Panc1 (cell line): ENCODE results near the gene HEATR9.

Source experiments
- POLR2AphosphoS5 ChIP-seq: IDR thresholded peaks from 2 replicates; pipeline ENCODE4 v1.6.1; 2012; ENCODE audit warnings: mild to moderate bottlenecking, low read depth, low read length, moderate library complexity
- SIN3A ChIP-seq: IDR thresholded peaks from 2 replicates; pipeline ENCODE4 v1.6.1; 2012; ENCODE audit warnings: low read depth, mild to moderate bottlenecking, low read length, moderate library complexity, borderline replicate concordance; ENCODE audit not compliant: insufficient read depth
- TF ChIP-seq, protein P1 (sequence below): fragments of 450-650 bp; IDR thresholded peaks from 2 replicates; pipeline ENCODE4 v1.5.1; 2017; ENCODE audit warnings: mild to moderate bottlenecking
- TF ChIP-seq, protein P2 (sequence below), 2 experiments: IDR thresholded peaks; 2 replicates each; pipeline ENCODE4 v1.6.1; 2011 to 2012; ENCODE audit warnings: low read depth in 2 of 2, control low read depth in 1 of 2, low read length in 1 of 2, mild to moderate bottlenecking in 1 of 2, moderate library complexity in 1 of 2; ENCODE audit not compliant: insufficient read depth in 1 of 2

DNA sequence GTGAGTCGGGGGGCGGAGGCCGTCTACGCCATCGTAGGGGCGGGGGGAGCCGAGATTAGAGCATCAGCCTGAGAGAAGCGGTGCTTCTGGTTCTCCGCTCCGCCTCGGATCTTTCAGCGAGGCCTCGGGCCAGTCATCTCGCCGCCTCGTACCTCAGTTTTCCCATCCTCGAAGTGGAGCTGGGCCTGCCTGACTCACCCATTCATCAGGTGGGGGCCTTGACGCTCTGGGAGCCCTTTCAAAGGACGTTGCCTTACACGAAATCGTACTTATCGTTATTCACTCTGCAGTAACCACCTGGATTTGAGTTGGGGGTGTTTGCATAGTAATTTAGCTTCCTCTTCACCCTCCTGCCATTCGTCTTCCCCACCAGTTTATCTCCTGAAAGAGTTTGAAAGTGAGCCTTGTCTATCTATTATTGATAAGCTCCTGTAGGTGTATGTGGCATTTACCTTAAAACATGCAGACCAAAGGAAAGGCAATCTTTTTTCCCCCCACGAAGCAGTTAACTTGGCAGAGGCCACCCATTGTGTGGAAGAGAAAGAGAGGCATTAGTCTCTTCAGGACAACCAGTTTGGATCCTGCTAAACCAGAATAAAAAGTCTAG lies 58.7 kb downstream of the HEATR9 start:
- TF ChIP-seq, protein P1, sequence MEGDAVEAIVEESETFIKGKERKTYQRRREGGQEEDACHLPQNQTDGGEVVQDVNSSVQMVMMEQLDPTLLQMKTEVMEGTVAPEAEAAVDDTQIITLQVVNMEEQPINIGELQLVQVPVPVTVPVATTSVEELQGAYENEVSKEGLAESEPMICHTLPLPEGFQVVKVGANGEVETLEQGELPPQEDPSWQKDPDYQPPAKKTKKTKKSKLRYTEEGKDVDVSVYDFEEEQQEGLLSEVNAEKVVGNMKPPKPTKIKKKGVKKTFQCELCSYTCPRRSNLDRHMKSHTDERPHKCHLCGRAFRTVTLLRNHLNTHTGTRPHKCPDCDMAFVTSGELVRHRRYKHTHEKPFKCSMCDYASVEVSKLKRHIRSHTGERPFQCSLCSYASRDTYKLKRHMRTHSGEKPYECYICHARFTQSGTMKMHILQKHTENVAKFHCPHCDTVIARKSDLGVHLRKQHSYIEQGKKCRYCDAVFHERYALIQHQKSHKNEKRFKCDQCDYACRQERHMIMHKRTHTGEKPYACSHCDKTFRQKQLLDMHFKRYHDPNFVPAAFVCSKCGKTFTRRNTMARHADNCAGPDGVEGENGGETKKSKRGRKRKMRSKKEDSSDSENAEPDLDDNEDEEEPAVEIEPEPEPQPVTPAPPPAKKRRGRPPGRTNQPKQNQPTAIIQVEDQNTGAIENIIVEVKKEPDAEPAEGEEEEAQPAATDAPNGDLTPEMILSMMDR = no peak
- TF ChIP-seq POLR2AphosphoS5 = no peak; the same call in 1 of the 2 replicates
- no peak for TF ChIP-seq SIN3A
- TF ChIP-seq, protein P2, sequence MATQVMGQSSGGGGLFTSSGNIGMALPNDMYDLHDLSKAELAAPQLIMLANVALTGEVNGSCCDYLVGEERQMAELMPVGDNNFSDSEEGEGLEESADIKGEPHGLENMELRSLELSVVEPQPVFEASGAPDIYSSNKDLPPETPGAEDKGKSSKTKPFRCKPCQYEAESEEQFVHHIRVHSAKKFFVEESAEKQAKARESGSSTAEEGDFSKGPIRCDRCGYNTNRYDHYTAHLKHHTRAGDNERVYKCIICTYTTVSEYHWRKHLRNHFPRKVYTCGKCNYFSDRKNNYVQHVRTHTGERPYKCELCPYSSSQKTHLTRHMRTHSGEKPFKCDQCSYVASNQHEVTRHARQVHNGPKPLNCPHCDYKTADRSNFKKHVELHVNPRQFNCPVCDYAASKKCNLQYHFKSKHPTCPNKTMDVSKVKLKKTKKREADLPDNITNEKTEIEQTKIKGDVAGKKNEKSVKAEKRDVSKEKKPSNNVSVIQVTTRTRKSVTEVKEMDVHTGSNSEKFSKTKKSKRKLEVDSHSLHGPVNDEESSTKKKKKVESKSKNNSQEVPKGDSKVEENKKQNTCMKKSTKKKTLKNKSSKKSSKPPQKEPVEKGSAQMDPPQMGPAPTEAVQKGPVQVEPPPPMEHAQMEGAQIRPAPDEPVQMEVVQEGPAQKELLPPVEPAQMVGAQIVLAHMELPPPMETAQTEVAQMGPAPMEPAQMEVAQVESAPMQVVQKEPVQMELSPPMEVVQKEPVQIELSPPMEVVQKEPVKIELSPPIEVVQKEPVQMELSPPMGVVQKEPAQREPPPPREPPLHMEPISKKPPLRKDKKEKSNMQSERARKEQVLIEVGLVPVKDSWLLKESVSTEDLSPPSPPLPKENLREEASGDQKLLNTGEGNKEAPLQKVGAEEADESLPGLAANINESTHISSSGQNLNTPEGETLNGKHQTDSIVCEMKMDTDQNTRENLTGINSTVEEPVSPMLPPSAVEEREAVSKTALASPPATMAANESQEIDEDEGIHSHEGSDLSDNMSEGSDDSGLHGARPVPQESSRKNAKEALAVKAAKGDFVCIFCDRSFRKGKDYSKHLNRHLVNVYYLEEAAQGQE (IDR thresholded peaks at IDR 0.05; ENCODE audit: insufficient read depth in 1 of 2, low read depth in 2 of 2, low read length in 1 of 2) = no peak
